ENCODE measurements around the gene SOST.
"Not testable (repeated sequence)": the region's sequence is repeated elsewhere in the genome, so short reads cannot be mapped to it uniquely, and the experiment has no call there.

The SOST gene

GRCh38 chr17:43758497-43759174, at the start of gene SOST:
Gene SOST (minus strand): TSS chr17:43758791. CDS start chr17:43758741, 50 bp downstream.
- DNase-seq, result no peak

DNA sequence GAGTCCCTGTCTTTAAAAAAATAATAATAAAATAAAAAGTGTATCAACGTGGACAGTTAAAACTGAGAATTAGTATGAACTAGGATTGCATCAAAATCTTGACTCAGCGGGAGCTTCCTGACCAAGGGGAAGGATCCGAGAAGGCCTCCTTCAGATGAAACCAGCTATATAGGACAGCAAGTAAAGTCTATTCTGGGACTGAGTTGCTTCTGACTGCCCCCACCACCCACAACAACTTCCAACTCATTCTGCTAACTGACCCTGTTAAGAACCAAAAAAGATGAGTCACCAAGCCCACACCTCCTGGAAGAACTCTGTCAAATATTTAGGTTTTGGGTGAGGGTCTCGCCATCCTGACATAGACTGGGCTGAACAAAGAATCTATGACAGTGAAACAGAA, 49.5 kb upstream of the SOST start:
- no peak for DNase-seq

GRCh38 chr17:43805117-43805516, 46.5 kb upstream of the SOST start:
- no peak for DNase-seq

GRCh38 chr17:43803758-43804157, 45.2 kb upstream of the SOST start:
- no peak for DNase-seq

DNA sequence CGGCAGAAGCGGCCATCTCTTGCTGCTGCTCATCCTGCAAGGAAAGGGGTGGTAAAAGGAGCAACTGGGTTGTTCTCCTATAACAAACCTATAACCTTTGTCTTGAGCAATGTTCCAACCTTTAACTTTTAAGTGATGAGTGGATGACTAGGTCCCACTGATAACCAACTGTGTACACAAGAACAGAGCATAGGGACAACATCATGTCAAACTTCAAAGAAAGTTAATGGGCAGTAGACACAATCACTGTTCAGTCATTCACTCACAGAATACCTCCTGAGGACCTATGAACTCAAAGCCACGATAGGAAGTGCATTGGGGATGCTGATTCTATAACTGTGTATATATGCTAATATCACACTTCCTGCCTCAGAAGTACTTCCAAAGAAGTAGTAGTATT, 43.3 kb upstream of the SOST start:
- DNase-seq, result no peak

- DNase-seq, result no peak
These were observed 42.1 kb upstream of the SOST start for GRCh38 chr17:43800736-43801135.

DNA sequence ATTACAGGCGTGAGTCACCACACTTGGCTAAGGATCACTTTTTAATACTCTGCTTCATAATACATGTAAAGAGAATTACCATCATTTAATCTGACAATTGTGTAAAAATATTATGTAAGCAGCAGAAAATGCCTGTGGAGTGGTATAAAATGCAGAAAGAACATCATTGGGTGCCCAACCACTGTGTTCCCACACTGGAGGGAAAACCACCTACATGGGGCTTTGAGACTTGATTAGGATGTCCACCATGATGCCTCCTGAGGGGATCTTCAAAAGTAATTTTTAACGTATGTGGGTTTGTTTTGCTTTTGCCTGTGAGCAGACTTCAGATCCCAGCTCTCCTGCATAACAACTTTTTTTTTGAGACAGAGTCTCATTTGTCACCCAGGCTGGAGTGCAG, 40.5 kb upstream of the SOST start:
- no peak for DNase-seq

DNA sequence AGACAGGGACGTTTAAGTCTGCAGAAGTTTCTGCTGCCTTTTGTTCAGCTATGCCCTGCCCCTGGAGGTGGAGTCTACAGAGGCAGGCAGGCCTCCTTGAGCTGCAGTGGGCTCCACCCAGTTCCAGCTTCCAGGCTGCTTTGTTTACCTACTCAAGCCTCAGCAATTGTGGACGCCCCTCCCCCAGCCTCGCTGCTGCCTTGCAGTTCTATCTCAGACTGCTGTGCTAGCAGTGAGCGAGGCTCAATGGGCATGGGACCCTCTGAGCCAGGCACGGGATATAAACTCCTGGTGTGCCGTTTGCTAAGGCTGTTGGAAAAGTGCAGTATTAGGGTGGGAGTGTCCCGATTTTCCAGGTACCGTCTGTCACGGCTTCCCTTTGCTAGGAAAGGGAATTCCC, 39.4 kb upstream of the SOST start:
- peak; percentile 60 for DNase-seq

DNA sequence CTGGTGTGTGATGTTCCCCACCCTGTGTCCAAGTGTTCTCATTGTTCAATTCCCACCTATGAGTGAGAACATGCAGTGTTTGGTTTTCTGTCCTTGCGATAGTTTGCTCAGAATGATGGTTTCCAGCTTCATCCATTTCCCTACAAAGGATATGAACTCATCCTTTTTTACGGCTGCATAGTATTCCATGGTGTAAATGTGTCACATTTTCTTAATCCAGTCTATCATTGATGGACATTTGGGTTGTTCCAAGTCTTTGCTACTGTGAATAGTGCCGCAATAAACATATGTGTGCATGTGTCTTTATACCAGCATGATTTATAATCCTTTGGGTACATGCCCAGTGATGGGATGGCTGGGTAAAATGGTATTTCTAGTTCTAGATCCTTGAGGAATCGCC, 34.1 kb upstream of the SOST start:
- DNase-seq, result not testable (repeated sequence)

- DNase-seq, result peak; percentile 85
These were observed 33.0 kb upstream of the SOST start for GRCh38 chr17:43791589-43791988.

DNA sequence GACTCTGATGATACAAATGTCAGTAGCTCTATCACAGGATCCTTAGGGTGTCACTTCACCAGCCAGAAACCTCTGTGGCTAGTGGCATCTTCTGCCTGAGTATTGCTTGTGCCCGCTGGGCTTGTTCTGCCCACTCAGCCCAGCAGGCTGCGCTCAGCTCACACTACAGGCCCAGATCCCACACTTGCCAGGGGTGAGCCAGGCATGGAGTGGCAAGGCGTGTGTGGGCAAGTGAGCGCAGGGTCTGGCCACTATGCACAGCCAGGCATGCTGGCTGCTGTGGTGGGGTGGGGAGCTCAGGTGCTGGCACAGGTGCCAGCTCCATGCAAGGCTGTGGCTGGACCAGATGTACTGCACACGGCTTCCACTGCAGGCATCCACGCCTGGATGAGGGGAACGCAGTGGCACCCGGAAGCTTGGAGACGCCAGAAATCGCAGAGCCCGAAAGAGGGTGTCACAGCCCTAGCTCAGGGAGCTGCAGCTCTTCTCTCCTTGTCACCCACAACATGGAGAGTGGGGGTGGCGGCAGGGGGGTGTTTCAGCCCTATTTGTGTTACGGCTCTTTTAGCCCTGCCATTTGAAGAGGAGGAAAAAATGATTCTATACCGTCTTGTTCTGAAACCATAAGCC, 31.8 kb upstream of the SOST start:
- peak; percentile 77 for DNase-seq

DNA sequence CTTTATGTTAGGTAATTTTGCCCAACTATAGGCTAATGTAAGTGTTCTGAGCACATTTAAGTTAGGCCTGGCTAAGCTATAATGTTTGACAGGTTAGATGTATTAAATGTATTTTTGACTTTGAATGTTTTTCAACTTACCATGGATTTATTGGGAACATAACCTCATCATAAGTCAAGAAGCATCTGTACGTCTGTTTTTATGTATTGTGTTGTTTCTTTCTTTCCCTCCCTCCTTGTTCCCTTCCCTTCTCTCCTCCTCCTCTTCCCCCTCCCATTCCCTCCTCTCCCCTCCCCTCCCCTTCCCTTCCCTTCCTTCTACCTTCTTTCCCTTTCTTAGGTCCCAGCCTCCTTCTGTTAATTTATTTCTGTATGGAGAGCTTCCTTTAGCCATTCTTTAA, 30.9 kb upstream of the SOST start:
- no peak for DNase-seq

GRCh38 chr17:43788540-43788939, 29.9 kb upstream of the SOST start:
- DNase-seq, result no peak

DNA sequence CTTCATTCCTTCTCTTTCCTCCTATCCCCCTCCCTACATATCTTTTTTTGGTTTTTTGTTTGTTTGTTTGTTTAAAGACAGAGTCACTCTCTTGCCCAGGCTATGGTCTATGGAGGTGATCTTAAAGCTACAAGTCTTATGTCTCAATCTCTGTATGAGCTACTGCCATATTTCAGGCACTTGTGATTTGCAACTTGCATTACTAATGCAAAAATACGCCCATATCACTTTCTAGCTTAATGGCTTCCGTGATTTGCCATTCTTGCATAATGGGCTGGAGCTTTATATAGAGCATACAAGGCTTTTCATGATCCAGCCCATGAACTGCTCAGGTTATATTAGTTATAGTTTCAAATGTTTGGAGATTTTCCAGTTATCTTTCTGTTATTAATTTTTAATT, 29.1 kb upstream of the SOST start:
- DNase-seq, result no peak

DNA sequence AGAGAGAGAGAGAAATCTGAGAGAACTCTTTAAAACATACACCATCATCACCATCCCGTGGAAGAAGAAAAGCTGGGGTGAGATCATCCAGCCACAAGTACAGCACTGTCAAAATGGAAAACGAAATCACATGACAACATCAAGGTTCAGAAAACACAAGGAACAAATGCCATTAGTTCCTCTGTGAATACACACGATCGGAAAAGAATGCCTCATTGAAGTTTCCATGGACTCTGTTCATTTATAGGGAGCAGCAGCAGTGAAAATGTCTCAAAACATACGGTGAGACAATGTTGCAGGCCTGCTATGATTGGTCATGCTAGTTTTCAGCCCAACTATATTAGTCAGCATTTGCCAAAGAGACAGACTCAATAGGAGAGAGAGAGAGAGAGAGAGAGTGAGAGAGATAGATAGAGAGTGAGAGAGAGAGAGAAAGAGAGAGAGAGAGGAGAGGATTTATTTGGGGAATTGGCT, 26.1 kb upstream of the SOST start:
- no peak for DNase-seq

- no peak for DNase-seq
These were observed 25.5 kb upstream of the SOST start for GRCh38 chr17:43784068-43784467.

DNA sequence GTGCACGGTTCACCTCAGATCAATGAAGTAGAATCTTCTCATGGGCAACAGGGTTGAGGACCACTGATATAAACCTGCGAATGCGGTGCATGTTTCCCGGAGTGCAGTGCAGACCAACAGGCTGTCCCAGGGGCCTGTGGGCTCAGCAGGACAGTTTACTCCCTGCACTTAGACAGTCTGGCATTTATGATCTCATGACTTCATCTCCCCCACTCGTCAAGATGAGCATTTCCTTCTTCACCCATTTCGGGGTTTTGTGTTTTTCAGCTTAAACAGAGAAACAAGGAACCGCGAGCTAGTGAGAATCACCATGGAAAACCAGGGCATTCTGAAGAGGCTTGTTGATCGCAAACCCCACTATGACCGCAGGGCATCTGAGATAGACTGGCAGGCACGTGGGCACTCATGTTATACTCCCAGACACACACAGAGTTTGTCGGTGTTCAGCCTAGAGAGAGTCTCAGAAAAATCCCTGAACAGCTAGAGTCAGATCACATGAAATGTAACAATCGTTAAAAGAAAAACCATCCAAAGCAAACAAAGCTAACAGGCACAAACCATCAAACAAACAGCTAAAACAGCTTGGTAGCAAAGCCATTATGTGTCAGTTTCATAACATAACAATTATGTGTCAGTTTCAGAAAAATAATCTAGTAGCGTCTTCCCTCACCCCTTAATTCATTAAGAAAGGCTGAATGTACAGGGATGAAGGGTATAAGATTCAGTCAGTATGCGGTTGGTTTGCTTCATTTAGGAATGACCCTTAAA, 24.5 kb upstream of the SOST start:
- DNase-seq, result no peak

DNA sequence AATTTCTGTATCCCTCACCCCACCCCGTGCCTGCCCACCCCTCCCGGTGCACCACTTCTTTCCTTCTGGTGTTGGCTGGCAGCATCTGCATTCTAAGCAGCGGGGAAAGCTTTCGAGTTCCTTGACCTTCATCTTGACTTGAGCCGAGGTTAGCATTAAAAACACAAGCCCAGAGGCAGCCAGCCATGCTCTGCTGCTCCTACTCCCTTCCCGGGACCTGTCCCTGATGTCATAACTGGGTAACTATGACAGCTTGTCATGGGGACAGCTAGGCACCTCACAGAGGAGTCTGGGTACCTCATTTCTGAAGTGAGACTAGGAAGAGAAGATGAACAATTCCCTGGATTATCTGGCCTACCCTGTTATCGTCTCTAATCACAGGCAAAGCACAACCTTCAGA, 21.5 kb upstream of the SOST start, which contains the start of gene CFAP97D1:
Gene CFAP97D1 (plus strand): TSS at position 301 of the 400 bp plus-strand sequence. CDS start 28 bp downstream, at position 329.
- DNase-seq, result no peak

DNA sequence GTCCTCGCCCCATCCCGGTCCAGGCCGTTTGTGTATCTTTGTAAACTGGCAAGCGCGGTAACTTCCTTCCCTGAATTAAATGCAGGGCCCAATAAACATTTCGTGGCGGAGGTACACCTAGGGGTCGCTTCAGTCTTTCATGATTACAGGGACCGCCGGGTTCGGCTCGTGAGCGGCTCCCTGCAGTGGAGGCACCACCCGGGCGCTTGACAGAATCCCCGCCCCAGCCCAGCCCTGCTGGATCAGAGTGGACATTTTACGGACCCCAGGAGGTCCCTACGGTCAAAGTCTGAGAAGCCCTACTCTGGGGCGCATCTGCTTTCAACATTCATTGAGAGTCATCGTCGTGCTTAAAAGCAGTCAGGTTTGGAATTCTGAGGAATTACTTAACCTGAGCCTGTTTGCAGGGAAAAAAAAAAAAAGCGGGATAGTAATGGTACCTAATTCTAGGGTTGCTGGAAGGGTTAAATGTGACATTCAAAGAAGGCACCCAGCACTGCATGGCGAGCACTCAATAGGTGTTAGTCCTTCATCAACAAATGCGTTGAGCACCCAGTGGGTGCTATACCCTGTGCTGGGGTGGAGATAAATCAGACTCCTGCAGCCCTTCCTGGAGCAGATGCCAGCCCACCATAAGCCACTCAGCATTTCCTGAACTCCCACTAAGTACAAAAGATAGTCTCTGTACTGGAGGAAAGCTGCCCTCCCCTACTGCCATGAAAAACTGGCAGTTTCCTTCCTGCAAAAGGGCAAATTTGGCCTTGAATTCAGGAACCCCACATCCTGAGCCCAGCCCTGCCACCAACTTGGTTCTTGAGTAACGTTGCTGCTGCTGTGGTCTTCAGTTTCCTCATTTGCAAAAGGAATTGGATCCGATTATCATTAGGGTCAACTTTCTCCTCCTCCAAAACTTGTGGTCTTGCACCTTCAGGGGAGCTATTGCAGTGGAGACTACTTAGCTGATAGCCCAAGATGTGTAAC, 20.8 kb upstream of the SOST start:
- DNase-seq, result peak; percentile 84

DNA sequence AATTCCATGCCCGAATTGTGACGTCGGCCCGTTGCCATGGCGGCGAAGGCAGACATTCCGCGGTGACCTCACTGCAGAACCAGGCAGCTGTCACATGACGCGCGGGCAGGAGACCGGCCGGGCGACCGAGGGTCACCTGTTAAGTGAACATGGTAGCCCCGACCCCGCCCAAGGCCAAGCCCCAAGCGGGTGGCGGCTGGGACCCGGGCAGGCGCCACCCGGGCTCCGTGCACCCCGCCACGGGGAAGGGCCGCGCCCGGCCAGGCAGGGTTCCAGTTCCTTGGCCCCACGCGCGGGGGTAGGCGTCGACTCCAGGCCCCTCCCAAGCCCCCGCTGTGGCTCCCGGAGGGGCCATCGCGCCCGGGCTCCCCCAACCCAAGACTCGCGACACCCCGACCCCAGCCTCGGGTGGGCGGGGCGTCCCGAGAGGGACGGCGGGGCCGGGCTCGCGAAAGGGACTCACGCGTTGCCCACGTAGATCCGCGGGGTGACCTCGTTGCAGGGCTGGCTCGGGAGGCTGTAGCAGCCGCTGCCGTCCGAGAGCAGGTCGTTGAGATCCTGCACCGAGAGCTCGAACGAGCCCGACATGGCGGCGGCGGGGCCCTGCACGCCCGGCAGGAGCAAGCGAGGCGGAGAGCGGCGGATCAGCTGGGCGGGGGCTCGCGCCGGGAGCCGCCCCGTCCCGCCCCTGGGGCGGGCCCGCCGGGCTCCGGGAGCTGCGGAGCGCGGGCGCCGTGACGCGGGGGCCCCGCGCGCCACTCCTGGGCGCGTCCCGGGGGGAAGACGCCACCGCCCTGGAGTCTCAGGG, 19.9 kb upstream of the SOST start, which contains the start of gene DUSP3:
Gene DUSP3 (minus strand): TSS at position 641 of the 808 bp plus-strand sequence. CDS start 53 bp downstream, at position 588.
- peak; percentile 99 for DNase-seq

All from DMS53 (cell line).